Left cardiac atrium (tissue), 4 donors: ENCODE measurements around the gene KMT2C. TPM values are rescaled to one million over a fixed set of nuclear protein-coding genes. Genes with fewer than 3 reads are reported as not detected.

Experiments used
- ATAC-seq, 2 donors: fragments of 200-7000 bp; cut with Tn5 transposase; one replicate each; pipeline ENCODE4 v1.9.1; 2020; ENCODE audit warnings: mild to moderate bottlenecking in 2 of 2, moderate library complexity in 2 of 2
- DNase-seq: peaks from one replicate; pipeline ENCODE4 v3.0.0-alpha.2; 2020
- intact Hi-C, 2 donors: fragments of 100-400 bp; cut with DNase I; formaldehyde crosslinking; loops; one replicate each; pipeline versions ENCODE4 v1.14.1 to v1.15.1; 2022 to 2023
- total RNA-seq, 2 donors: library from RNA; stranded (reverse); fragmentation: NEBNext Ultra II Directional; extraction: Animal tissue kit (Norgen Biotek cat#: 25700); gene quantifications; one replicate each; pipeline ENCODE4 v1.2.1, GENCODE V29; 2021
- donor health status: DM: no; HTN: yes; CAD: no.
- donor health status: DM: no; HTN: yes; CAD: no; lungs with severe emphysema.
- donor health status: DM: yes; HTN: yes; CAD: no.
- donor health status: Dilated cardiomyopathy.

The KMT2C gene
- total RNA-seq, 2 donors from 2014 or later, result 42.5 to 43.3 TPM

GRCh38 chr7:152136686-152137085, 299.1 kb downstream of the KMT2C start:
- ATAC-seq (peak; percentile 62 to 71), DNase-seq (peak; percentile 23)
- intact Hi-C loops, result no loop called here

- intact Hi-C loops, result no loop called here
- DNase-seq (no peak), ATAC-seq (no peak)
Observed at GRCh38 chr7:152133804-152134203, 302.0 kb downstream of the KMT2C start.

- ATAC-seq (peak in 1 of 2 donors; percentile 27), DNase-seq (no peak)
- intact Hi-C loops, result no loop called here
Observed at GRCh38 chr7:152132812-152133211, 303.0 kb downstream of the KMT2C start.

GRCh38 chr7:152131981-152132494, 303.8 kb downstream of the KMT2C start:
- no peak for DNase-seq

GRCh38 chr7:152130658-152131590, 304.9 kb downstream of the KMT2C start:
- DNase-seq, result no peak
- intact Hi-C loops, result no loop called here
- ATAC-seq, result no peak

More at GRCh38 chr7:152131981-152132494, 303.8 kb downstream of the KMT2C start:
- no peak for ATAC-seq
- intact Hi-C loops, result no loop called here

GRCh38 chr7:152129682-152130081, 306.1 kb downstream of the KMT2C start:
- ATAC-seq (no peak), DNase-seq (no peak)
- intact Hi-C loops, result no loop called here

GRCh38 chr7:152128741-152129461, 306.9 kb downstream of the KMT2C start:
- intact Hi-C loops, result no loop called here
- DNase-seq, result no peak
- ATAC-seq, result no peak

GRCh38 chr7:152128252-152128651, 307.6 kb downstream of the KMT2C start:
- intact Hi-C loops, result no loop called here
- DNase-seq, result no peak
- ATAC-seq, result no peak

- ATAC-seq, result no peak
- no peak for DNase-seq
- intact Hi-C loops, result no loop called here
Observed at GRCh38 chr7:152127229-152127628, 308.6 kb downstream of the KMT2C start.

GRCh38 chr7:152126741-152127140, 309.1 kb downstream of the KMT2C start:
- DNase-seq (no peak), ATAC-seq (no peak)
- intact Hi-C loops, result no loop called here

GRCh38 chr7:152122540-152122939, 313.3 kb downstream of the KMT2C start:
- ATAC-seq (no peak), DNase-seq (no peak)
- intact Hi-C loops, result no loop called here

- no peak for DNase-seq
- ATAC-seq, result no peak
- intact Hi-C loops, result no loop called here
Observed at GRCh38 chr7:152121432-152121831, 314.4 kb downstream of the KMT2C start.

GRCh38 chr7:152120776-152121175, 315.0 kb downstream of the KMT2C start:
- ATAC-seq (no peak), DNase-seq (no peak)
- intact Hi-C loops, result no loop called here

GRCh38 chr7:152120210-152120609, 315.6 kb downstream of the KMT2C start:
- ATAC-seq (no peak), DNase-seq (no peak)
- intact Hi-C loops, result no loop called here

GRCh38 chr7:152117356-152117755, 318.4 kb downstream of the KMT2C start:
- DNase-seq, result no peak
- intact Hi-C loops, result no loop called here
- no peak for ATAC-seq

GRCh38 chr7:152115021-152115718, 320.6 kb downstream of the KMT2C start:
- DNase-seq (no peak), ATAC-seq (no peak)
- intact Hi-C loops, result no loop called here

- DNase-seq (no peak), ATAC-seq (no peak)
- intact Hi-C loops, result no loop called here
Observed at GRCh38 chr7:152112829-152113228, 323.0 kb downstream of the KMT2C start.

GRCh38 chr7:152108359-152108758, 327.4 kb downstream of the KMT2C start:
- intact Hi-C loops, result no loop called here
- ATAC-seq (peak in 1 of 2 donors; percentile 35), DNase-seq (no peak)

- no peak for DNase-seq
- no peak for ATAC-seq
- intact Hi-C loops, result no loop called here
Observed at GRCh38 chr7:152107945-152108344, 327.9 kb downstream of the KMT2C start.

GRCh38 chr7:152106990-152107389, 328.8 kb downstream of the KMT2C start:
- DNase-seq (no peak), ATAC-seq (no peak)
- intact Hi-C loops, result no loop called here
